ENCODE measurements around the gene TIFAB.

DNA sequence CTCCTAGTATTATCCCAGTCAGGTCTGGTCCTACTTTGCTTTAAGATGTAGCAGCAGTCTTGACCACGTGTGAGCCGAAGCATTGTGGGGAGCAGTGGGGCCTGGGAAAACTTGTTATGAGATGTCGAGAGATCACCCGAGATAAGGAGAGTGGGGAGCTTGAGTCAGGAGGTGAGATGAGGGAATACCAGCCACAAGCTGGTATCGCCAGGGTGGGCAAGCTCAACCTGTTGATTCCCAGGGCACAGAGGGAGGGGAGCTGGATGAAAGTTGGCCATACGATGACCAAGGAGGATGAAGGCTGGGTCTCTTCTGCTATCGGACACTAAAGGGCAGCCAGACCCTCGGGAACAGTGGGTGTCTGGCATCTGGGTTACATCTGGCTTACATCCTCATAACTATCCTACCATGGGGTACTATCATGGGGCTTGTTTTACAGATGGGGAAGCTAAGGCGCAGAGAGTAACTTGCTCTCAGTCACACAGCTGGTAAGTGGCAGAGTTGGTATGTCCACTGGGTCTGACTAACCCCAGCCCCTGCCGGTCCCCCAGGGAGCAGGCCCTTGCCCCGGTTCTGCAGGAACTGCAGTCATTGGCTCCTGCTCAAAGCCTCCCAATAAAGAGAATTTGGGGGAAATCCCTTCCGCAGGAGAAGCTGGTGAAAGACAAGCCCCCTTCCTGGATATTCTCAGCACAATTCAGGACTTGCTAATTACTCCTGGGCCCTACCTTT, 13.4 kb upstream of the TIFAB start:
- TF ChIP-seq POLR2A (IDR thresholded peaks at IDR 0.05; ENCODE audit: low read depth, low read length) (no peak), POLR2AphosphoS5 (IDR thresholded peaks at IDR 0.05; ENCODE audit: low read depth, low read length) (no peak), TAF1 (IDR thresholded peaks at IDR 0.05; ENCODE audit: borderline replicate concordance, low read depth, low read length) (no peak)

Data from GM12892 (cell line).